SK-N-SH (cell line): ENCODE results near the gene DACH1. TPM values are rescaled to one million over a fixed set of nuclear protein-coding genes. Genes with fewer than 3 reads are reported as not detected.

ENCODE experiments used
- CTCF ChIA-PET: fragments of 300-600, 350-600 bp; formaldehyde crosslinking; extraction: SDS; loops from one replicate; lab custom pipeline; 2021; lab: Yijun Ruan, JAX
- POLR2A ChIA-PET: fragments of 350-600 bp; sonication (Branson Sonifier 250); formaldehyde crosslinking; extraction: SDS; loops from one replicate; lab custom pipeline; 2020; ENCODE audit warnings: antibody characterized with exemption, inconsistent platforms; lab: Yijun Ruan, JAX
- DNase-seq: peaks from one replicate; pipeline ENCODE4 v3.0.0; 2012
- H2AFZ ChIP-seq: fragments of 200-600 bp; sonication (generic); 2 replicates; pipeline ENCODE4 v1.8.1; 2016; ENCODE audit warnings: antibody characterized with exemption, mild to moderate bottlenecking, low read depth
- H3F3A ChIP-seq: fragments of 200-600 bp; sonication (generic); replicated peaks from 2 replicates; pipeline ENCODE3; 2016; ENCODE audit warnings: antibody characterized with exemption, mild to moderate bottlenecking; ENCODE audit not compliant: insufficient read depth
- H3K27ac ChIP-seq, 2 experiments: fragments of 200-500 bp in 1 of 2; fragments of 200-600 bp in 1 of 2; sonication (Bioruptor generic) in 1 of 2; sonication (generic), shearing (Covaris generic) in 1 of 2; 2 replicates each; pipeline versions ENCODE4 v1.5.1 to v1.6.1; 2014 to 2016; ENCODE audit warnings: low read depth in 2 of 2, inconsistent platforms in 1 of 2, low read length in 1 of 2, mild to moderate bottlenecking in 1 of 2, mixed read lengths in 1 of 2
- H3K27me3 ChIP-seq: fragments of 200-600 bp; sonication (generic), shearing (Covaris generic); 2 replicates; pipeline ENCODE4 v1.6.1; 2016; ENCODE audit warnings: mixed run types; ENCODE audit not compliant: insufficient read depth
- H3K36me3 ChIP-seq, 2 experiments: fragments of 200-500 bp in 1 of 2; fragments of 200-600 bp in 1 of 2; sonication (Bioruptor generic) in 1 of 2; sonication (generic) in 1 of 2; replicated peaks in 1 of 2; 2 replicates each; pipeline versions ENCODE3 to v1.5.1; 2014 to 2016; ENCODE audit warnings: low read length in 1 of 2, mild to moderate bottlenecking in 1 of 2; ENCODE audit not compliant: insufficient read depth in 2 of 2, control insufficient read depth in 1 of 2
- H3K4me1 ChIP-seq, 2 experiments: fragments of 200-500 bp in 1 of 2; fragments of 200-600 bp in 1 of 2; sonication (Bioruptor generic) in 1 of 2; sonication (generic), shearing (Covaris generic) in 1 of 2; 2 replicates each; pipeline versions ENCODE4 v1.5.1 to v1.6.1; 2014 to 2016; ENCODE audit warnings: low read depth in 1 of 2, low read length in 1 of 2, mixed run types in 1 of 2; ENCODE audit not compliant: insufficient read depth in 2 of 2, control insufficient read depth in 1 of 2
- H3K4me2 ChIP-seq: fragments of 200-600 bp; sonication (generic), shearing (Covaris generic); 2 replicates; pipeline ENCODE4 v1.6.1; 2017; ENCODE audit warnings: mixed run types
- H3K4me3 ChIP-seq, 2 experiments: fragments of 200-500 bp in 1 of 2; fragments of 200-600 bp in 1 of 2; sonication (Bioruptor generic) in 1 of 2; sonication (generic), shearing (Covaris generic) in 1 of 2; 2 replicates each; pipeline versions ENCODE4 v1.5.1 to v1.8.1; 2014 to 2016; ENCODE audit warnings: low read depth in 2 of 2, inconsistent platforms in 1 of 2, low read length in 1 of 2, mild to moderate bottlenecking in 1 of 2, mixed read lengths in 1 of 2, moderate library complexity in 1 of 2
- H3K79me2 ChIP-seq: fragments of 200-600 bp; sonication (generic); 2 replicates; pipeline ENCODE4 v1.8.1; 2017; ENCODE audit warnings: mild to moderate bottlenecking; ENCODE audit not compliant: insufficient read depth
- H3K9ac ChIP-seq: fragments of 200-600 bp; sonication (generic); 2 replicates; pipeline ENCODE4 v1.6.1; 2017; ENCODE audit warnings: mixed run types
- H3K9me2 ChIP-seq: fragments of 200-600 bp; sonication (generic); 2 replicates; pipeline ENCODE4 v1.6.1; 2017; ENCODE audit warnings: mixed run types
- H3K9me3 ChIP-seq: fragments of 200-600 bp; sonication (generic); 2 replicates; pipeline ENCODE4 v1.6.1; 2017; ENCODE audit warnings: mixed run types, mild to moderate bottlenecking, moderate library complexity
- H4K20me1 ChIP-seq: fragments of 200-600 bp; sonication (generic); 2 replicates; pipeline ENCODE4 v1.6.1; 2017; ENCODE audit warnings: mild to moderate bottlenecking, mixed run types; ENCODE audit not compliant: insufficient read depth
- CHD2 ChIP-seq: fragments of 150-350 bp; IDR thresholded peaks from 2 replicates; pipeline ENCODE4 v1.6.1; 2018; ENCODE audit warnings: low read length; ENCODE audit not compliant: partially characterized antibody
- FOSL2 ChIP-seq: IDR thresholded peaks from 2 replicates; pipeline ENCODE4 v1.4.0; 2012; ENCODE audit warnings: low read depth, mild to moderate bottlenecking, moderate library complexity, borderline replicate concordance
- FOXM1 ChIP-seq: IDR thresholded peaks from 2 replicates; pipeline ENCODE4 v1.4.0; 2012; ENCODE audit warnings: low read depth, mild to moderate bottlenecking
- GABPA ChIP-seq: IDR thresholded peaks from 2 replicates; pipeline ENCODE4 v1.4.0; 2012; ENCODE audit warnings: low read depth, mild to moderate bottlenecking
- GATA2 ChIP-seq: sonication (generic); formaldehyde crosslinking; IDR thresholded peaks from 2 replicates; pipeline ENCODE4 v1.5.0; 2020; ENCODE audit warnings: mild to moderate bottlenecking, missing genetic modification reagents
- IRF3 ChIP-seq: fragments of 150-350 bp; IDR thresholded peaks from 2 replicates; pipeline ENCODE4 v1.6.1; 2016; ENCODE audit warnings: mild to moderate bottlenecking, low read depth, low read length
- JUND ChIP-seq: IDR thresholded peaks from 2 replicates; pipeline ENCODE4 v1.4.0; 2012
- MAX ChIP-seq: IDR thresholded peaks from 2 replicates; pipeline ENCODE4 v1.4.0; 2012; ENCODE audit warnings: low read depth
- MXI1 ChIP-seq: IDR thresholded peaks from 2 replicates; pipeline ENCODE4 v1.6.1; 2012; ENCODE audit warnings: mild to moderate bottlenecking, low read depth, low read length, improper control_type of control experiment
- NFIC ChIP-seq: IDR thresholded peaks from 2 replicates; pipeline ENCODE4 v1.4.0; 2012; ENCODE audit warnings: borderline replicate concordance
- PBX3 ChIP-seq: IDR thresholded peaks from 2 replicates; pipeline ENCODE4; 2012
- RCOR1 ChIP-seq: fragments of 150-350 bp; IDR thresholded peaks from 2 replicates; pipeline ENCODE4 v1.6.1; 2017; ENCODE audit warnings: antibody characterized with exemption, low read length
- REST ChIP-seq: IDR thresholded peaks from 2 replicates; pipeline ENCODE4 v1.6.1; 2012; ENCODE audit warnings: mild to moderate bottlenecking, low read depth, low read length, moderate library complexity
- RFX5 ChIP-seq: IDR thresholded peaks from 2 replicates; pipeline ENCODE4 v1.6.1; 2012; ENCODE audit warnings: mild to moderate bottlenecking, improper control_type of control experiment, low read length
- SIN3A ChIP-seq: IDR thresholded peaks from 2 replicates; pipeline ENCODE4 v1.6.1; 2012; ENCODE audit warnings: low read depth, mild to moderate bottlenecking, low read length, moderate library complexity, borderline replicate concordance
- TAF1 ChIP-seq: IDR thresholded peaks from 2 replicates; pipeline ENCODE4 v1.6.1; 2012; ENCODE audit warnings: low read depth, mild to moderate bottlenecking, low read length, moderate library complexity, borderline replicate concordance
- TCF12 ChIP-seq: IDR thresholded peaks from 2 replicates; pipeline ENCODE4 v1.4.0; 2012
- TEAD4 ChIP-seq: IDR thresholded peaks from 2 replicates; pipeline ENCODE4 v1.4.0; 2012; ENCODE audit warnings: mild to moderate bottlenecking, borderline replicate concordance; ENCODE audit not compliant: insufficient read depth
- YY1 ChIP-seq: IDR thresholded peaks from 2 replicates; pipeline ENCODE4 v1.4.0; 2012; ENCODE audit warnings: low read depth, mild to moderate bottlenecking
- ZBTB33 ChIP-seq: IDR thresholded peaks from 2 replicates; pipeline ENCODE4 v1.4.0; 2012; ENCODE audit warnings: low read depth, borderline replicate concordance
- WGBS: methylation state at CpG from one replicate; pipeline ENCODE4 v1.1.6; 2017; ENCODE audit warnings: low lambda C conversion rate; 5-methylcytosine and 5-hydroxymethylcytosine counted together
- polyA plus RNA-seq, 3 experiments: library from polyadenylated mRNA; depleted of rRNA; stranded (reverse); fragments of >200 nt; gene quantifications; 2 replicates each; pipeline ENCODE4 v1.2.3, GENCODE V29; 2012

Gene DACH1
- polyA plus RNA-seq, 1 of the 3 experiments (the other 2 are of a cell fraction), result 0.21 TPM

- no peaks in the 10 kb centered on the region; a peak in 1 of 4 replicates for H3K4me1 ChIP-seq
- H3K79me2 ChIP-seq, result no peaks in the 10 kb centered on the region
- no peaks in the 10 kb centered on the region for H3K9me2 ChIP-seq
- 57% methylated on average over 1 of the region's 1 CpG for WGBS
- H3K36me3 ChIP-seq, result no peaks in the 10 kb centered on the region
- no peak for DNase-seq
- no peaks in the 10 kb centered on the region for H3F3A ChIP-seq
- no peak overlapping the region for H3K4me2 ChIP-seq
- CTCF ChIA-PET, result no interaction called here
- TF ChIP-seq RFX5 (no peak), NFIC (no peak), PBX3 (no peak), FOSL2 (no peak), GATA2 (no peak), TEAD4 (no peak), JUND (no peak), YY1 (no peak), CHD2 (no peak), GABPA (no peak), RCOR1 (no peak), TCF12 (no peak), FOXM1 (no peak)
- H3K27ac ChIP-seq, result no peak overlapping the region
- H3K4me3 ChIP-seq, result no peak overlapping the region
- POLR2A ChIA-PET, result no interaction called here
- H3K9ac ChIP-seq, result no peak overlapping the region
- no peaks in the 10 kb centered on the region for H3K9me3 ChIP-seq
- no peak overlapping the region for H2AFZ ChIP-seq
- H4K20me1 ChIP-seq, result no peaks in the 10 kb centered on the region
- no peaks in the 10 kb centered on the region for H3K27me3 ChIP-seq
Observed at GRCh38 chr13:71718931-71719330, 148.1 kb downstream of the DACH1 start.

GRCh38 chr13:71714802-71715375, 152.1 kb downstream of the DACH1 start:
- Histone ChIP-seq H3K4me3 (no peak overlapping the region), H3F3A (no peaks in the 10 kb centered on the region), H2AFZ (no peak overlapping the region), H3K9me3 (no peaks in the 10 kb centered on the region), H3K36me3 (no peaks in the 10 kb centered on the region), H3K27ac (no peak overlapping the region; a peak in 1 of 4 replicates), H3K9ac (no peak overlapping the region)
- CTCF ChIA-PET, result interaction anchor here (1.2 kb wide), 1 partner anchor 852 kb away, joined by 3 read pairs; no protein-coding TSS in a partner anchor
- TF ChIP-seq MAX (no peak), GATA2 (no peak), TAF1 (no peak), REST (no peak), IRF3 (no peak), ZBTB33 (no peak), MXI1 (no peak), SIN3A (no peak), FOXM1 (no peak), CHD2 (no peak), JUND (no peak)
- TF ChIP-seq, all 33 proteins: peak for 0
- Histone ChIP-seq H3K4me1 (peaks cover 0 to 7% of the 10 kb centered on the region in 2 experiments; a peak in 1 of 4 replicates), H3K79me2 (no peaks in the 10 kb centered on the region), H3K4me2 (no peak overlapping the region), H4K20me1 (no peaks in the 10 kb centered on the region), H3K9me2 (no peaks in the 10 kb centered on the region), H3K27me3 (no peaks in the 10 kb centered on the region)
- 51% methylated on average over 2 of the region's 2 CpGs for WGBS
- POLR2A ChIA-PET, result no interaction called here
- no peak for DNase-seq
